ENCODE measurements around the gene ARG1.

Gene ARG1

DNA sequence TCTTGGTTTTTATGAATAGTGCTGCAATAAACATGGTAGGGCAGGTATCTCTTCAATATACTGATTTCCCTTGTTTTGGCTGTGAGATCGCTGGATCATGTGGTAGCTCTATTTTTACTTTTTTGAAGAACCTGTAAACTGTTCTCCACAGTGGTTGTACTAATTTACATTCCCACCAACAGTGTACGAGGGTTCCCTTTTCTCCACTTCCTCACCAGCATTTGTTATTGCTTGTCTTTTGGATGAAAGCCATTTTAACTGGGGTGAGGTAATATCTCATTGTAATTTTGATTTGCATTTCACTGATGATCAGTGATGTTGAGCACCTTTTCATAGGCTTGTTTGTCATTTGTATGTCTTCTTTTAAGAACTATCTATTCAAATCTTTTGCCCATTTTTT is 8.0 kb upstream of the ARG1 start:
- TF ChIP-seq, protein P1, sequence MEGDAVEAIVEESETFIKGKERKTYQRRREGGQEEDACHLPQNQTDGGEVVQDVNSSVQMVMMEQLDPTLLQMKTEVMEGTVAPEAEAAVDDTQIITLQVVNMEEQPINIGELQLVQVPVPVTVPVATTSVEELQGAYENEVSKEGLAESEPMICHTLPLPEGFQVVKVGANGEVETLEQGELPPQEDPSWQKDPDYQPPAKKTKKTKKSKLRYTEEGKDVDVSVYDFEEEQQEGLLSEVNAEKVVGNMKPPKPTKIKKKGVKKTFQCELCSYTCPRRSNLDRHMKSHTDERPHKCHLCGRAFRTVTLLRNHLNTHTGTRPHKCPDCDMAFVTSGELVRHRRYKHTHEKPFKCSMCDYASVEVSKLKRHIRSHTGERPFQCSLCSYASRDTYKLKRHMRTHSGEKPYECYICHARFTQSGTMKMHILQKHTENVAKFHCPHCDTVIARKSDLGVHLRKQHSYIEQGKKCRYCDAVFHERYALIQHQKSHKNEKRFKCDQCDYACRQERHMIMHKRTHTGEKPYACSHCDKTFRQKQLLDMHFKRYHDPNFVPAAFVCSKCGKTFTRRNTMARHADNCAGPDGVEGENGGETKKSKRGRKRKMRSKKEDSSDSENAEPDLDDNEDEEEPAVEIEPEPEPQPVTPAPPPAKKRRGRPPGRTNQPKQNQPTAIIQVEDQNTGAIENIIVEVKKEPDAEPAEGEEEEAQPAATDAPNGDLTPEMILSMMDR (conservative IDR thresholded peaks at IDR 0.05), result no peak
- no peak overlapping the region for H3K27ac ChIP-seq

DNA sequence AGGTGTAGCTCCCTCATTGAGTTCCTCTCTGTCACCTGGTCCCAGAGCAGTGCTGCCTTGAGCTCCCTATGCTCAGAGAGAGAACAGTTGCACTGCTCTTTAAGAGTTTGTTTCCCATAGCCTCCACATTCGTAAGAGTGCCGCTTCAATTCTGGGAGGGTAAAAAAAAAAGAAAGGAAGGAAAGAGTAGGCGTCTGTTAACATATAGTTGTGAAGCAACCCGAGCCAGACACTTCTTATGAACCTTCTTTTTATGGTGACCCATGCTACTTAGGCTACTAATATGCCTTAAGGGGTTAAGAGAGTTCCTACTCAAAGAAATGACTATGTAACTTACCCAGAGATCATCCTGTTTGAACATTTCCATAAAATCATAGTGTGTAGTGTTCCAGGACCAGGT is 4.3 kb upstream of the ARG1 start:
- TF ChIP-seq, protein P1 (conservative IDR thresholded peaks at IDR 0.05), result no peak

GRCh38 chr6:131574133-131574532 is 1.1 kb downstream of the ARG1 start:
- H3K27ac ChIP-seq, result peak overlapping the region; percentile 71
- TF ChIP-seq, protein P1 (conservative IDR thresholded peaks at IDR 0.05), result no peak

More for the DNA sequence above, 4.3 kb upstream of the ARG1 start:
- no peak overlapping the region for H3K27ac ChIP-seq

DNA sequence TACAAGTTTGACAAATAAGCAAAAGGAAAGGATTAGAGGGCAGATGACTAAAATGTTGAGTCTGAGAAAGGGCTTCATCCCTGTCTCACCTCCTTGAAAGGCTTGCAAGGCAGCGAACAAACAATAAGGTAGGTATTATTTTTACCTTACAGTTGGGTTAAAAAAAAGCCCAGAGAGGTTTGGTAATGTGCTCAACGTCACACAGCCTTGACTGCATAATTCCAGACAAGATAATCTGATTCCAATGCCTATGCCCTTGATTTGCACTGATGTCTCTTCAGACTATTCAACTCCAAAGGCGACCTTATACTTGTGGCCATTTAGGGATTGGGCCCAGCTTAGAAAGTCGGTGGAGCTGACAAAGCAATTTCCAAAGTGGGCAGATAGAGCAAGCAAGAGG is 1.7 kb downstream of the ARG1 start:
- H3K27ac ChIP-seq, result peak overlapping the region; percentile 71
- TF ChIP-seq, protein P1 (conservative IDR thresholded peaks at IDR 0.05), result no peak

- peak overlapping the region; percentile 71; the same call in 1 of the 2 replicates for H3K27ac ChIP-seq
- TF ChIP-seq, protein P1 (conservative IDR thresholded peaks at IDR 0.05), result no peak
Measured at GRCh38 chr6:131575834-131576478, 2.9 kb downstream of the ARG1 start.

- no peak overlapping the region for H3K27ac ChIP-seq
- TF ChIP-seq, protein P1 (conservative IDR thresholded peaks at IDR 0.05), result no peak
Measured at GRCh38 chr6:131581523-131581922, 8.5 kb downstream of the ARG1 start.

DNA sequence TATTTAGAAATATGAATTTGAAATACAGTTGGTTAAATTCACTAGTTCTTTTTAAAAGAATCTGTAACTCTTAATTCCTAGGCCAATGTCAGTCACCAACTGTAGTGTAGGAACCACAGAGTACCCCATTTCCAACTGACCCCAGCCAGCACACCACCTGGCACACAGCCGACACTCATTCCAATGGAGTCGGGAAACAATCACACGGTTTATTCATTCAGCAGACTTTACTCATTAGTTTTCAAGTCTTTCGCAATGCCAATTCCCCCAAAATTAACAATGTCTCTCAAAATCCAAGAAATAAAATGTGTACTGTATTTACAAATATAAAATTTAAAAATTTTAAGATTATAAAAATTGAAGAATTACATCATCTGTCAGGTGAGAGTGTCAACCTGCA is 13.5 kb downstream of the ARG1 start:
- no peak overlapping the region for H3K27ac ChIP-seq
- TF ChIP-seq, protein P1 (conservative IDR thresholded peaks at IDR 0.05), result no peak
